Keratinocyte (primary cell): Measurements from ENCODE around the gene KLHL22.

Experiments used
- CTCF ChIP-seq, 3 experiments: IDR thresholded peaks in 1 of 3; conservative IDR thresholded peaks in 1 of 3; optimal IDR thresholded peaks in 1 of 3; 2 replicates in 2 of 3; 3 replicates in 1 of 3; pipeline versions ENCODE3 to v1.5.1; 2011; ENCODE audit warnings: low read length in 3 of 3, mild to moderate bottlenecking in 3 of 3, moderate library complexity in 2 of 3, control low read depth in 1 of 3, inconsistent platforms in 1 of 3; ENCODE audit not compliant: insufficient read depth in 2 of 3; ENCODE audit errors: extremely low read depth in 1 of 3
- EZH2 ChIP-seq: IDR thresholded peaks from one replicate; pipeline ENCODE4 v1.6.1; 2012; ENCODE audit warnings: inconsistent platforms, mild to moderate bottlenecking, low read length, moderate library complexity

- TF ChIP-seq CTCF (optimal IDR thresholded peaks at IDR 0.05 in 1 of 3, IDR thresholded peaks at IDR 0.05 in 1 of 3, conservative IDR thresholded peaks at IDR 0.05 in 1 of 3; ENCODE audit: extremely low read depth in 1 of 3, insufficient read depth in 2 of 3, low read length in 3 of 3): no peak
- TF ChIP-seq EZH2: no peak
Observed at GRCh38 chr22:20525048-20525447, 29.5 kb upstream of the KLHL22 start.
